ENCODE data around the gene HSD11B1. TPM values are rescaled to one million over a fixed set of nuclear protein-coding genes. Genes with fewer than 3 reads are reported as not detected.

Gene HSD11B1
- total RNA-seq, 1 donor from 2014 or later, result not detected

GRCh38 chr1:209714338-209714737 lies 9.7 kb downstream of the HSD11B1 start:
- Mint-ChIP-seq H3K4me3 (ENCODE audit: unreplicated experiment) (no peak overlapping the region), H3K27ac (ENCODE audit: unreplicated experiment) (no peak overlapping the region), H3K36me3 (ENCODE audit: unreplicated experiment) (no peaks in the 10 kb centered on the region), H3K27me3 (ENCODE audit: unreplicated experiment) (no peaks in the 10 kb centered on the region), H3K4me1 (ENCODE audit: low read depth, unreplicated experiment) (no peaks in the 10 kb centered on the region), H3K9me3 (ENCODE audit: unreplicated experiment) (no peaks in the 10 kb centered on the region)
- no peak for DNase-seq
- TF ChIP-seq, protein P1, sequence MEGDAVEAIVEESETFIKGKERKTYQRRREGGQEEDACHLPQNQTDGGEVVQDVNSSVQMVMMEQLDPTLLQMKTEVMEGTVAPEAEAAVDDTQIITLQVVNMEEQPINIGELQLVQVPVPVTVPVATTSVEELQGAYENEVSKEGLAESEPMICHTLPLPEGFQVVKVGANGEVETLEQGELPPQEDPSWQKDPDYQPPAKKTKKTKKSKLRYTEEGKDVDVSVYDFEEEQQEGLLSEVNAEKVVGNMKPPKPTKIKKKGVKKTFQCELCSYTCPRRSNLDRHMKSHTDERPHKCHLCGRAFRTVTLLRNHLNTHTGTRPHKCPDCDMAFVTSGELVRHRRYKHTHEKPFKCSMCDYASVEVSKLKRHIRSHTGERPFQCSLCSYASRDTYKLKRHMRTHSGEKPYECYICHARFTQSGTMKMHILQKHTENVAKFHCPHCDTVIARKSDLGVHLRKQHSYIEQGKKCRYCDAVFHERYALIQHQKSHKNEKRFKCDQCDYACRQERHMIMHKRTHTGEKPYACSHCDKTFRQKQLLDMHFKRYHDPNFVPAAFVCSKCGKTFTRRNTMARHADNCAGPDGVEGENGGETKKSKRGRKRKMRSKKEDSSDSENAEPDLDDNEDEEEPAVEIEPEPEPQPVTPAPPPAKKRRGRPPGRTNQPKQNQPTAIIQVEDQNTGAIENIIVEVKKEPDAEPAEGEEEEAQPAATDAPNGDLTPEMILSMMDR (IDR thresholded peaks at IDR 0.05; ENCODE audit: partially characterized antibody, unreplicated experiment), result no peak

- Mint-ChIP-seq H3K27ac (ENCODE audit: unreplicated experiment) (no peak overlapping the region), H3K36me3 (ENCODE audit: unreplicated experiment) (no peaks in the 10 kb centered on the region), H3K4me1 (ENCODE audit: low read depth, unreplicated experiment) (no peaks in the 10 kb centered on the region), H3K4me3 (ENCODE audit: unreplicated experiment) (no peak overlapping the region), H3K27me3 (ENCODE audit: unreplicated experiment) (no peaks in the 10 kb centered on the region), H3K9me3 (ENCODE audit: unreplicated experiment) (no peaks in the 10 kb centered on the region)
- TF ChIP-seq, protein P1 (IDR thresholded peaks at IDR 0.05; ENCODE audit: partially characterized antibody, unreplicated experiment), result no peak
- no peak for DNase-seq
These were observed 10.7 kb downstream of the HSD11B1 start for GRCh38 chr1:209715314-209715713.

DNA sequence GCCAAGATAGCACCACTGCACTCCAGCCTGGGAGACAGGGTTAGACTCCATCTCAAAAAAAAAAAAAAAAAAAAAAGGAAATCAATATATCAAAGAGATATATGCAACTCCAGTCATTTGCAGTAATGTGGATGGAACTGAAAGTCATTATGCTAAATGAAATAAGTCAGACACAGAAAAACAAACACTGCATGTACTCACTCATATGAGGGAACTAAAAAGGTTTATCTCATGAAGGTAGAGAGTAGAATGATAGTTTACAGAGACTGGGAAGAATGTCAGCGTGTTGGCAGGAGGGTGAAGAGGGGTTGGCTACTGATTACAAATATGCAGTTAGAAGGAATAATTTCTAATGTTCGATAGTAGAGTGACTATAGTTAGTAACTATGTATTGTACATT lies 13.2 kb downstream of the HSD11B1 start:
- H3K9me3 Mint-ChIP-seq (ENCODE audit: unreplicated experiment), result no peaks in the 10 kb centered on the region
- no peak overlapping the region for H3K4me3 Mint-ChIP-seq (ENCODE audit: unreplicated experiment)
- H3K36me3 Mint-ChIP-seq (ENCODE audit: unreplicated experiment), result no peaks in the 10 kb centered on the region
- H3K4me1 Mint-ChIP-seq (ENCODE audit: low read depth, unreplicated experiment), result no peaks in the 10 kb centered on the region
- DNase-seq, result no peak
- no peaks in the 10 kb centered on the region for H3K27me3 Mint-ChIP-seq (ENCODE audit: unreplicated experiment)
- H3K27ac Mint-ChIP-seq (ENCODE audit: unreplicated experiment), result no peak overlapping the region
- TF ChIP-seq, protein P1 (IDR thresholded peaks at IDR 0.05; ENCODE audit: partially characterized antibody, unreplicated experiment), result no peak

DNA sequence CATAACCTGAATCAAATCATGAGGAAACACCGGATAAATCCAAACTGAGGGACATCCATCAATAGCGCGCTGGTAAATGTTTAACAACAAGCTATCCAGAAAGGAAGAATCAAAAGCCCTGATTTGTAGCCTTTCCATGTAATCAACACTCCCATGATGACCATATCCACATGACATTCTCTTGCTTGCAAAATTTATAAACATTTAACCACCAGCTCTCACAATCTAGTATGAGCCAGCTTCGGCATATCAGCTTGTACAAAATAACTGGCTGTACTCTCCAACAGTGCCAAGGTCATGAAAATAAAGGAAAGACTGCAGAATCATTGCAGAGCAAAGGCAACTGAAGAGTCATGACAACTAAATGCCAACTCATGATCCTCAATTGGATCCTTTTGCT lies 15.7 kb downstream of the HSD11B1 start:
- Mint-ChIP-seq H3K4me3 (ENCODE audit: unreplicated experiment) (no peak overlapping the region), H3K9me3 (ENCODE audit: unreplicated experiment) (no peaks in the 10 kb centered on the region), H3K4me1 (ENCODE audit: low read depth, unreplicated experiment) (no peaks in the 10 kb centered on the region), H3K27ac (ENCODE audit: unreplicated experiment) (no peak overlapping the region), H3K36me3 (ENCODE audit: unreplicated experiment) (no peaks in the 10 kb centered on the region), H3K27me3 (ENCODE audit: unreplicated experiment) (no peaks in the 10 kb centered on the region)
- DNase-seq, result no peak
- TF ChIP-seq, protein P1 (IDR thresholded peaks at IDR 0.05; ENCODE audit: partially characterized antibody, unreplicated experiment), result no peak

DNA sequence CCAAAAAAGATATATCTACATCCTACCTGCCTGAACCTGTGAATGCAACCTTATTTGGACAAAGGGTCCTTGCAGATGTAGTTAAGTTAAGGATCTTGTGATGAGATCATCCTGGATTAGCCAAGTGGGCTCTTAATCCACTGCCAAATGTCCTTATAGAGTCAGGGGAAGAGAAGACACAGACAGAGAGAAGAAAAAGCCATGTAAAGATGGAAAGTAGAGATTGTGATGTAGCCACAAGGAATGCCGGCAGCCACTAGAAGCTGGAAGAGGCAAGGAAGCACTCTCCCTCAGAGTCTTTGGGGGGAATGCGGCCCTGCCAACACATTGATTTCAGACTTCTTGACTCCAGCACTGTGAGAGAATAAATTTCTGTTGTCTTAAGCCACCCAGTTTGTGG lies 16.2 kb downstream of the HSD11B1 start:
- H3K27me3 Mint-ChIP-seq (ENCODE audit: unreplicated experiment), result no peaks in the 10 kb centered on the region
- H3K9me3 Mint-ChIP-seq (ENCODE audit: unreplicated experiment), result no peaks in the 10 kb centered on the region
- H3K36me3 Mint-ChIP-seq (ENCODE audit: unreplicated experiment), result no peaks in the 10 kb centered on the region
- TF ChIP-seq, protein P1 (IDR thresholded peaks at IDR 0.05; ENCODE audit: partially characterized antibody, unreplicated experiment), result no peak
- no peak overlapping the region for H3K4me3 Mint-ChIP-seq (ENCODE audit: unreplicated experiment)
- no peaks in the 10 kb centered on the region for H3K4me1 Mint-ChIP-seq (ENCODE audit: low read depth, unreplicated experiment)
- H3K27ac Mint-ChIP-seq (ENCODE audit: unreplicated experiment), result no peak overlapping the region
- no peak for DNase-seq

Measured in glutamatergic neuron (in vitro differentiated cells).